ENCODE data around the gene CSK.
A peak's percentile ranks its signal among the peaks of the same experiment; 100 is the strongest.

Gene CSK

DNA sequence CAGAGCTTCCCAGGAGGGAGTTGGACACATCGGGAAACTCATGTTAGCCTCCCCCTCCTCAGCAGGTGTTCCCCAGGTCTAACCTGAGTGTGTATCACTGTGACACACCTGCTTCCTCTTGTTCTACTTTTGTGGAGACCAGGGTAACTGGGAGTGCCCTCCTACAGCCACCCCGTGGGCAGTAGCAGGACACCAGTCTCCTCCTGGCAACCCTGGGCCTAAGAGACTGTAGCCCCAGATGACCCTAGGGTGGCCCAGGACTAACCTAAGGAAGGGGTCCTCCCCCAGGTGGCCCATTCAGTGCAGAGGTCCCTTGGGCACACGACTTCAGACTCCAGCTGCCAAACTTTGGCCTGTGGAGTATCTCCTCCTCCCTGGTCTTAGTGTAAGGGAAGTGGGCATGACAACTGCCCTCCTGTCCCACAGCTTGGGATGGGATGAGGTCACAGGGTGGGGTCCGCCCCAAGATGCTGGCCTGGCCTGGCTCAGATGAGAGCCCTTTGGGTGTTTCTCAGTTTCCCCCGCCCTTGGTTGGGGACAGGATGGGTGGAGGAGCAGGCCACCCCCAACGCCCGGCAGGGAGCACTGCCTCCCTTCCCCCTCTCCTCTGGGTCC lies 4.8 kb downstream of the CSK start:
- no peaks in the 10 kb centered on the region for H3K27me3 ChIP-seq (ENCODE audit: control insufficient read depth in 5 of 5, insufficient read depth in 4 of 5, low read length in 5 of 5)
- H3K9me3 ChIP-seq (ENCODE audit: control insufficient read depth in 5 of 5, low read length in 5 of 5), result no peaks in the 10 kb centered on the region
- peak overlapping the region; percentile 41 for H3K27ac ChIP-seq (ENCODE audit: low read depth, low read length)
- peaks cover 37 to 92% (median 89%) of the 10 kb centered on the region in 5 donors for H3K4me1 ChIP-seq (ENCODE audit: control insufficient read depth in 5 of 5, insufficient read depth in 5 of 5, low read length in 5 of 5)
- peak overlapping the region in 1 of 5 donors; percentile 29 for H3K4me3 ChIP-seq (ENCODE audit: low read depth in 1 of 5, low read length in 5 of 5)
- H3K9ac ChIP-seq (ENCODE audit: low read length in 5 of 5), result peak overlapping the region in 2 of 5 donors; percentile 41 to 54
- peaks cover 0 to 2% (median 0%) of the 10 kb centered on the region in 5 donors for H3K36me3 ChIP-seq (ENCODE audit: control insufficient read depth in 5 of 5, insufficient read depth in 5 of 5, low read length in 5 of 5)

DNA sequence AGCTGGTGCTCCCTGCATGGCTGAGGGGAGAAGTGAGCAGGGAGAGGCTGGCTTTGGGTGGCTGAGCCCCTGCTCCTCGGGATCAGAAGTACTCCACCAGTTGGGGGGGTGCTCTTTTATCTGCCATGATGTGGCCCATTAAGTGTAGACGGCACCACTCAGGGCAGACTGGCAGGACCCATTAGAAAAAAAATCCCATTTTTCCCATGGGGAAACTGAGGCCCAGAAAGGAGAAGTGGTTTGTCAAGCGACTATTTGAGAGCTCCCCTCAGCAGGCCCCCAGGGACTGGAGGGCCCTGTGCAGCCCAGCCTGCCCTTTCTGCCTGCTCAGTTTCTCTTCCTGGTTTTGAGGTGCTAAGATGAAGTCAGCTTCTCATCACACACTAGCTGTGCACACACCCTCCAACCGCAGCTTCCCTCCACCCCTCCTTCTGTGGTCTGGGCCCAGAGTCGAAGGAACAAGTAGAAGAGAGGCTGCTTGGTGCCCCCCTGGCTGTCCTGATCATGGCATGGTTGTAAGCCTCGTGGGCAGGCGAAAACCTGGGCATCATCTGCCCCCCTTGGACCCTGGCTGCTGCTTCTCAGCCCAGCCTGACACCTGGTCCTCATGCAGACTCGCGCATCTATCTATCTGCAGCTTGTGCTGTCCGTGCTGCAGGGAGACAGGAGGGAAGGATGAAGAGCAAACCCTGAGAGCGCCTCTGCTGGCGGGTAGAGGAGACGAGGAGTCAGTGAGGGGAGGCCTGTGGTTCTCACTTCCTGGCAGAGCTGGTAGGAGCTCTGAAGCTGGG lies 5.6 kb downstream of the CSK start:
- no peaks in the 10 kb centered on the region for H3K9me3 ChIP-seq (ENCODE audit: control insufficient read depth in 5 of 5, low read length in 5 of 5)
- no peaks in the 10 kb centered on the region for H3K27me3 ChIP-seq (ENCODE audit: control insufficient read depth in 5 of 5, insufficient read depth in 4 of 5, low read length in 5 of 5)
- H3K36me3 ChIP-seq (ENCODE audit: control insufficient read depth in 5 of 5, insufficient read depth in 5 of 5, low read length in 5 of 5), result peaks cover 0 to 2% (median 0%) of the 10 kb centered on the region in 5 donors
- peaks cover 37 to 99% (median 96%) of the 10 kb centered on the region in 5 donors for H3K4me1 ChIP-seq (ENCODE audit: control insufficient read depth in 5 of 5, insufficient read depth in 5 of 5, low read length in 5 of 5)
- H3K9ac ChIP-seq (ENCODE audit: low read length in 5 of 5), result peak overlapping the region in 2 of 5 donors; percentile 41 to 54
- peak overlapping the region in 2 of 5 donors; percentile 26 to 38 for H3K4me3 ChIP-seq (ENCODE audit: low read depth in 1 of 5, low read length in 5 of 5)
- no peak overlapping the region for H3K27ac ChIP-seq (ENCODE audit: low read depth, low read length)

DNA sequence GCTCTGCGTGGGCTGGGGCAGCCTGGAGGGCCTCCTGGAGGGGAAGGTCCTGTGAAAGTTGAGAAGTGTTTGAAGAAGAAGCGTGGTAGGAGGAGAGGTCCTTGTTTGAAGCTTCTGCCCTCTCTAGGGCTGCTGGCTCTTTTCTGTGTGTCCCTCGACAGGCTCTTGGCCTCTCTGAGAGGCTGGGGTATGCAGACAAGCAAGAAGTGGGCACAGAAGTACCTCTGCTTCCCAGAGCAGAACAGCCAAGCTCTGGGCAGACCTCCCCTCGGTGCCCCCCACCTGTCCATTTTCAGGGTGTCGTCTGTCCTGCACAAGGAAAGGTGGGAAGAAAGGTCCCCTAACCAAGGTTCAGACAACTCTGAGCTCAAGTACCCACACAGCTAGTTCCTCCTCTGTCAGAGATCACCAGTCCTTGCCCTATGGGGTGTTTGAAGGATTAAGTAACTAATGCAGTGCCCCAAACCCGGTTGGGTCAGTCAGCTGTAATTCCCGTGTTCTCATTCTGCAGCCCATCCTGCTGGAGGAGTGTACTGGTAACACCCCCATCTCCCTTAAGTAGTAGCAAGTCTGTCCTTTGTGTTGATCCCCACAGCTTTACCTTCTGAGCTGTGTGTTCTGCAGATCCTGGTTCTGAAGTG lies 6.3 kb downstream of the CSK start:
- H3K9ac ChIP-seq (ENCODE audit: low read length in 5 of 5), result no peak overlapping the region
- H3K9me3 ChIP-seq (ENCODE audit: control insufficient read depth in 5 of 5, low read length in 5 of 5), result no peaks in the 10 kb centered on the region
- no peaks in the 10 kb centered on the region for H3K27me3 ChIP-seq (ENCODE audit: control insufficient read depth in 5 of 5, insufficient read depth in 4 of 5, low read length in 5 of 5)
- peaks cover 0 to 2% (median 0%) of the 10 kb centered on the region in 5 donors for H3K36me3 ChIP-seq (ENCODE audit: control insufficient read depth in 5 of 5, insufficient read depth in 5 of 5, low read length in 5 of 5)
- no peak overlapping the region for H3K27ac ChIP-seq (ENCODE audit: low read depth, low read length)
- peaks cover 33 to 99% (median 97%) of the 10 kb centered on the region in 5 donors for H3K4me1 ChIP-seq (ENCODE audit: control insufficient read depth in 5 of 5, insufficient read depth in 5 of 5, low read length in 5 of 5)
- peak overlapping the region in 4 of 5 donors; percentile 8 to 38 (median 22) for H3K4me3 ChIP-seq (ENCODE audit: low read depth in 1 of 5, low read length in 5 of 5)

DNA sequence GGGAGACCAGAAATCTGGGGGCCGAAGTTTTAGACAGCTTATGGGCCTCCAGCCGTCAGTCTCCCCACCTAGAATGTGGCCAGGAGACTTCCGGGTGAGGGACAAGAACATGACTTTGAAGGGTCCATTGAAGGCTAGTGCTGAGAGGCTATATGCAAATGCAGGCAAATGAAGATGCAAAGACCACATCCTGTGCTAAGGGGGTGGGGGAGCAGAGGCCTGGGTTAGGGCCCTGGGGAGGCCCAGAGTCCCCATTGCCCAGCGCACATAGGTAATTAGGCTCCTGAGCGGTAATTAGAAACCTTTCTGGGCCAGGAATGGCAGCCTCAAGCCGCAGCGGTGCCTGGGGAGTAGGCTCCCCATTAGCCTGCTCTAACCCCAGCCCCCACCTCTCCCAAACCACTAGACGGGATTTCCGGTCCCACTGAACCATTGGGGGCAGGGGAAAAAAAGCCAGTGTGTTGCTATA lies 6.8 kb downstream of the CSK start:
- peaks cover 30 to 97% (median 95%) of the 10 kb centered on the region in 5 donors for H3K4me1 ChIP-seq (ENCODE audit: control insufficient read depth in 5 of 5, insufficient read depth in 5 of 5, low read length in 5 of 5)
- peak overlapping the region in 2 of 5 donors; percentile 7 to 35 for H3K4me3 ChIP-seq (ENCODE audit: low read depth in 1 of 5, low read length in 5 of 5)
- H3K27me3 ChIP-seq (ENCODE audit: control insufficient read depth in 5 of 5, insufficient read depth in 4 of 5, low read length in 5 of 5), result no peaks in the 10 kb centered on the region
- no peak overlapping the region for H3K27ac ChIP-seq (ENCODE audit: low read depth, low read length)
- no peaks in the 10 kb centered on the region for H3K9me3 ChIP-seq (ENCODE audit: control insufficient read depth in 5 of 5, low read length in 5 of 5)
- H3K9ac ChIP-seq (ENCODE audit: low read length in 5 of 5), result peak overlapping the region in 1 of 5 donors; percentile 5
- peaks cover 0 to 2% (median 0%) of the 10 kb centered on the region in 5 donors for H3K36me3 ChIP-seq (ENCODE audit: control insufficient read depth in 5 of 5, insufficient read depth in 5 of 5, low read length in 5 of 5)

DNA sequence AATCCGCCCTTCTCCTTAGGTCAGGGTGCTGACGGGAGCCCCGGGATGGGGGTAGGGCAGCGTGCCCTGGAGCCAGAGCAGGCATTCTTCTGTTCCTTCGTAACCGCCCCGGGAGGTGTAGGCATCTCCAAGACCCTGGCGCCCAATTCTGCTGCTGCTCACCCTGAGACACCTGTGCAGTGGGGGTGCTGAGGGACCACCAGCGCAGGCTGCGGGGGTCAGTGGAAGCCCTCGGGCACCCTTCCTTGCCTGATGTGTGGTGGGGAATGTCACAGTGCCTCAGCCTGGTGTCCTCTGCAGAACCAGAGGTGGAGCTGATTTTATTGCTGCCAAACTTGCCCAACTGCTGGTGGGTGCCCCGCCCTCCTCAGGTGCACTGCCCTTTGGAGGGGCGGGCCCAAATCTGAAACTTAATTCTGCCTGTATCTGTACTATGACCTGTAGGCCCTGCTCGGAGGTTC lies 7.3 kb downstream of the CSK start:
- H3K9ac ChIP-seq (ENCODE audit: low read length in 5 of 5), result peak overlapping the region in 2 of 5 donors; percentile 5 to 59
- H3K4me3 ChIP-seq (ENCODE audit: low read depth in 1 of 5, low read length in 5 of 5), result peak overlapping the region in 3 of 5 donors; percentile 7 to 35 (median 8)
- no peak overlapping the region for H3K27ac ChIP-seq (ENCODE audit: low read depth, low read length)

DNA sequence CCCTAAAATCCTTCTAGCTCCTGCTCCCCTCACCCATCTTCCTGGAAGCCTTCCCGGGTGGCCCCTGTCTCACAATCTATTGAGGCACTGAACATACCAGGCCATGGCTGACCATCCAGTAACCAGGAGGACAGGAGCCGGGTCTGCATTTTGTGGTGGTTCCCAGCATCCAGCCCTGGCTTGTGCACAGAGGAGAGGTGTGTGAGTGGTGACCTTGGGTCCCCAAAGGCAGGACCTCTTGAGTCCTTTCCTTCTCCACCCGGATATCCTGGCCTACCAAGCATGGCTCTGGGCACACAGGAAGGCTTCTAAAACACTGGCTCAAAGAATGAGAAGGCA lies 7.8 kb downstream of the CSK start:
- Histone ChIP-seq H3K27me3 (ENCODE audit: control insufficient read depth in 5 of 5, insufficient read depth in 4 of 5, low read length in 5 of 5) (no peaks in the 10 kb centered on the region), H3K36me3 (ENCODE audit: control insufficient read depth in 5 of 5, insufficient read depth in 5 of 5, low read length in 5 of 5) (peaks cover 0 to 3% (median 0%) of the 10 kb centered on the region in 5 donors), H3K27ac (ENCODE audit: low read depth, low read length) (peak overlapping the region; percentile 17), H3K9me3 (ENCODE audit: control insufficient read depth in 5 of 5, low read length in 5 of 5) (no peaks in the 10 kb centered on the region), H3K4me3 (ENCODE audit: low read depth in 1 of 5, low read length in 5 of 5) (peak overlapping the region in 3 of 5 donors; percentile 7 to 45 (median 8)), H3K9ac (ENCODE audit: low read length in 5 of 5) (peak overlapping the region; percentile 17 to 63 (median 49)), H3K4me1 (ENCODE audit: control insufficient read depth in 5 of 5, insufficient read depth in 5 of 5, low read length in 5 of 5) (peaks cover 27 to 89% (median 85%) of the 10 kb centered on the region in 5 donors)

More for the DNA sequence above, 7.3 kb downstream of the CSK start:
- peaks cover 0 to 2% (median 0%) of the 10 kb centered on the region in 5 donors for H3K36me3 ChIP-seq (ENCODE audit: control insufficient read depth in 5 of 5, insufficient read depth in 5 of 5, low read length in 5 of 5)
- H3K4me1 ChIP-seq (ENCODE audit: control insufficient read depth in 5 of 5, insufficient read depth in 5 of 5, low read length in 5 of 5), result peaks cover 27 to 92% (median 90%) of the 10 kb centered on the region in 5 donors
- H3K9me3 ChIP-seq (ENCODE audit: control insufficient read depth in 5 of 5, low read length in 5 of 5), result no peaks in the 10 kb centered on the region
- no peaks in the 10 kb centered on the region for H3K27me3 ChIP-seq (ENCODE audit: control insufficient read depth in 5 of 5, insufficient read depth in 4 of 5, low read length in 5 of 5)

DNA sequence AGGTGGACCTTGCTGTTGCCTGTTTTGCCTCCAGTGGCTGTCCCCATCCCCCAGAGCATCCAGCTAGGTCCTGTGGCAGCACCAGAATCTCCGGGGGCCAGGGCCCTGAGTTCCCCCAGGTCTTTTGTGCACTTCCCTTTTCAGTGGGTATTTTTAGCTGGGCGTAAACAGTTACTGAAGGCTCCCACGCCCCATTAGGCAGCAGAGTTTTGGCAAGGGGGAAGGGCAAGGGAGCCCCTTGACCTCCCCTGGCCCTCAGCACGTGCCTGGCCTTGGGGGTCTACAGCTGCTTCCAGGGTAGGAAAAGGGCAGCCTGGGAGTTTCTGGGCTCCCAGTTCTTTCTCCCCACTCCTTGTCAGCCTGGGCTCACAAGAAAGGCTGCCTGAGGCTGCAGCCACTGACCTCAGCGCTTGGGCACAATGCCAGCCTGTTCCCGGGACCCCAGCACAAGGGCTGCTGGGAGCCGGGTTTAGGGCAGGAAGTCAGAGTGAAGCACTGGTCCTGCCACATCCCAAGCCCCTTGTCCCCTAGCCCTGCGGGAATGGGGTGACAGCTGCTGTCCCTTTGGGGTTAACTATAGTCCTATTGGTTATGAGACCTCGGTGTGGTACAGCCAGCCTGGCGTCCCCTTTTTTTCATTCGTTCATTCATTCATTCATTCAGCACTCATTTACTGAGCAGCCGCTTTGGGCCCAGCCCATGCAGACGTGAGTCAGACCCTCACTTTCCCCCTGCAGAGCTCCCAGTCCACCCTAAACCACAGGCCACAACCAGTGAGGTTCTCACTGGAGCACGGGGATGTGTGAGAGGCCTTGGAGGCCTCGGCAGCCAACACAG lies 8.4 kb downstream of the CSK start:
- Histone ChIP-seq H3K27ac (ENCODE audit: low read depth, low read length) (peak overlapping the region; percentile 17), H3K9ac (ENCODE audit: low read length in 5 of 5) (peak overlapping the region; percentile 17 to 63 (median 49)), H3K27me3 (ENCODE audit: control insufficient read depth in 5 of 5, insufficient read depth in 4 of 5, low read length in 5 of 5) (no peaks in the 10 kb centered on the region), H3K4me3 (ENCODE audit: low read depth in 1 of 5, low read length in 5 of 5) (peak overlapping the region in 3 of 5 donors; percentile 3 to 45 (median 8)), H3K36me3 (ENCODE audit: control insufficient read depth in 5 of 5, insufficient read depth in 5 of 5, low read length in 5 of 5) (peaks cover 0 to 8% (median 1%) of the 10 kb centered on the region in 5 donors), H3K9me3 (ENCODE audit: control insufficient read depth in 5 of 5, low read length in 5 of 5) (no peaks in the 10 kb centered on the region), H3K4me1 (ENCODE audit: control insufficient read depth in 5 of 5, insufficient read depth in 5 of 5, low read length in 5 of 5) (peaks cover 27 to 87% (median 79%) of the 10 kb centered on the region in 5 donors)

DNA sequence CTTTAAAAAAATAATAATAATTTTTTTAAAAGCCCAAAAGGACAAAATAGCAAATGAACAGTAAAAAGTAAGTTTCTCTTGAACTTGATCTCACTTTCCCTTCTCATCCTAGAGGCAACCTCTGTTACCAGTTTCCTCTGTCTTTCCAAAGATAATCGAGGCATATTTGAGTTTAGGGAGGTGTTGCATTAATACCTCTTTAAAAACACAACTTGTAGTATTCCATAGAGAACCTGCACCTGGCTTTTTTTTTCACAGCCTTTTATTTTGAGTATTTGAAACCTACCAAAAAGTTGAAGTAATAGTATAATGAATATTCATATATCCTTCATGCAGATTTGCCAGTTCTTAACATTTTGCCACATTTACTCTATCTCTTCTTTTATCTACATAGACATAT lies 9.1 kb downstream of the CSK start:
- no peaks in the 10 kb centered on the region for H3K9me3 ChIP-seq (ENCODE audit: control insufficient read depth in 5 of 5, low read length in 5 of 5)
- no peak overlapping the region for H3K9ac ChIP-seq (ENCODE audit: low read length in 5 of 5)
- H3K36me3 ChIP-seq (ENCODE audit: control insufficient read depth in 5 of 5, insufficient read depth in 5 of 5, low read length in 5 of 5), result peaks cover 0 to 8% (median 2%) of the 10 kb centered on the region in 5 donors
- peaks cover 23 to 80% (median 73%) of the 10 kb centered on the region in 5 donors for H3K4me1 ChIP-seq (ENCODE audit: control insufficient read depth in 5 of 5, insufficient read depth in 5 of 5, low read length in 5 of 5)
- no peak overlapping the region for H3K27ac ChIP-seq (ENCODE audit: low read depth, low read length)
- H3K27me3 ChIP-seq (ENCODE audit: control insufficient read depth in 5 of 5, insufficient read depth in 4 of 5, low read length in 5 of 5), result no peaks in the 10 kb centered on the region
- H3K4me3 ChIP-seq (ENCODE audit: low read depth in 1 of 5, low read length in 5 of 5), result no peak overlapping the region

DNA sequence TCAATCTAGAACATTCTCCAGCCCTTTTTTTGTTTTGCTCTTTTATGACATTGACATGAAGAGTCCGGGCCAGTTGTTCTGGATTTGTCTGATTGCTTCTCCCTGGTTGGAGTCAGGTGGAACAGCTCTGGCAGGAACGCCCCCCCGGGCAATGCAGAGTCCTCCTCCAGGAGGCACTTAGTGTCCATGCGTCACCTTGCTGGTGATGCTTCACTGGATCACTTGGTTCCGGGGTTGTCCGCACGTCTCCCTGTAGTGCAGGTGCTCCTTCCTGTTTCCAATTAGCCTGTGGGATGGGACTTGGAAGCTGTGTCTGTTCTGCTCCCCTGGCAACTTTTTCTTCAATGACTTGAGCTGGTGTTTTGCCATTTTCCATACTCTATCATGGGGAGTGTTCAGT lies 9.8 kb downstream of the CSK start:
- H3K9ac ChIP-seq (ENCODE audit: low read length in 5 of 5), result no peak overlapping the region
- H3K4me1 ChIP-seq (ENCODE audit: control insufficient read depth in 5 of 5, insufficient read depth in 5 of 5, low read length in 5 of 5), result peaks cover 21 to 73% (median 66%) of the 10 kb centered on the region in 5 donors
- H3K27me3 ChIP-seq (ENCODE audit: control insufficient read depth in 5 of 5, insufficient read depth in 4 of 5, low read length in 5 of 5), result no peaks in the 10 kb centered on the region
- H3K27ac ChIP-seq (ENCODE audit: low read depth, low read length), result no peak overlapping the region
- H3K36me3 ChIP-seq (ENCODE audit: control insufficient read depth in 5 of 5, insufficient read depth in 5 of 5, low read length in 5 of 5), result peaks cover 0 to 11% (median 2%) of the 10 kb centered on the region in 5 donors
- H3K4me3 ChIP-seq (ENCODE audit: low read depth in 1 of 5, low read length in 5 of 5), result no peak overlapping the region
- no peaks in the 10 kb centered on the region for H3K9me3 ChIP-seq (ENCODE audit: control insufficient read depth in 5 of 5, low read length in 5 of 5)
